ENCODE measurements around the gene GALNT15.

The GALNT15 gene

GRCh38 chr3:16182612-16183011, 8.1 kb downstream of the GALNT15 start:
- TF ChIP-seq CTCF (IDR thresholded peaks at IDR 0.05; ENCODE audit: low read depth, low read length, missing control alignments): no peak
- no peak overlapping the region for H3K4me3 ChIP-seq (ENCODE audit: low read depth, low read length)
- in situ Hi-C loops (cut with HindIII; ENCODE audit: low sequenced_read_pairs): no loop called here
- no peak for DNase-seq (ENCODE audit: low read depth)

- in situ Hi-C loops (cut with HindIII; ENCODE audit: low sequenced_read_pairs): no loop called here
- no peak overlapping the region for H3K4me3 ChIP-seq (ENCODE audit: low read depth, low read length)
- TF ChIP-seq CTCF (IDR thresholded peaks at IDR 0.05; ENCODE audit: low read depth, low read length, missing control alignments): no peak
- DNase-seq (ENCODE audit: low read depth): no peak
Measured at GRCh38 chr3:16183082-16183481, 8.6 kb downstream of the GALNT15 start.

GRCh38 chr3:16183601-16184270, 9.3 kb downstream of the GALNT15 start:
- H3K4me3 ChIP-seq (ENCODE audit: low read depth, low read length): no peak overlapping the region
- DNase-seq (ENCODE audit: low read depth): peak; percentile 79
- TF ChIP-seq CTCF (IDR thresholded peaks at IDR 0.05; ENCODE audit: low read depth, low read length, missing control alignments): no peak
- in situ Hi-C loops (cut with HindIII; ENCODE audit: low sequenced_read_pairs): no loop called here

- no peak overlapping the region for H3K4me3 ChIP-seq (ENCODE audit: low read depth, low read length)
- DNase-seq (ENCODE audit: low read depth): no peak
- in situ Hi-C loops (cut with HindIII; ENCODE audit: low sequenced_read_pairs): no loop called here
- TF ChIP-seq CTCF (IDR thresholded peaks at IDR 0.05; ENCODE audit: low read depth, low read length, missing control alignments): no peak
Measured at GRCh38 chr3:16186086-16186485, 11.6 kb downstream of the GALNT15 start.

- no peak for DNase-seq (ENCODE audit: low read depth)
- no peak overlapping the region for H3K4me3 ChIP-seq (ENCODE audit: low read depth, low read length)
- in situ Hi-C loops (cut with HindIII; ENCODE audit: low sequenced_read_pairs): no loop called here
- no peak for TF ChIP-seq CTCF (IDR thresholded peaks at IDR 0.05; ENCODE audit: low read depth, low read length, missing control alignments)
Measured at GRCh38 chr3:16186565-16186964, 12.1 kb downstream of the GALNT15 start.

- in situ Hi-C loops (cut with HindIII; ENCODE audit: low sequenced_read_pairs): no loop called here
Measured at GRCh38 chr3:16187213-16187790, 12.8 kb downstream of the GALNT15 start.

More at GRCh38 chr3:16187213-16187790, 12.8 kb downstream of the GALNT15 start:
- H3K4me3 ChIP-seq (ENCODE audit: low read depth, low read length): no peak overlapping the region
- no peak for DNase-seq (ENCODE audit: low read depth)
- no peak for TF ChIP-seq CTCF (IDR thresholded peaks at IDR 0.05; ENCODE audit: low read depth, low read length, missing control alignments)
